ENCODE measurements around the gene PLA2G1B.

The PLA2G1B gene

GRCh38 chr12:120350576-120351350 is 23.2 kb upstream of the PLA2G1B start:
- TF ChIP-seq GATA2 (IDR thresholded peaks at IDR 0.05; ENCODE audit: low read depth, low read length) (no peak), GATA3 (IDR thresholded peaks at IDR 0.05; ENCODE audit: low read depth, low read length) (no peak)

DNA sequence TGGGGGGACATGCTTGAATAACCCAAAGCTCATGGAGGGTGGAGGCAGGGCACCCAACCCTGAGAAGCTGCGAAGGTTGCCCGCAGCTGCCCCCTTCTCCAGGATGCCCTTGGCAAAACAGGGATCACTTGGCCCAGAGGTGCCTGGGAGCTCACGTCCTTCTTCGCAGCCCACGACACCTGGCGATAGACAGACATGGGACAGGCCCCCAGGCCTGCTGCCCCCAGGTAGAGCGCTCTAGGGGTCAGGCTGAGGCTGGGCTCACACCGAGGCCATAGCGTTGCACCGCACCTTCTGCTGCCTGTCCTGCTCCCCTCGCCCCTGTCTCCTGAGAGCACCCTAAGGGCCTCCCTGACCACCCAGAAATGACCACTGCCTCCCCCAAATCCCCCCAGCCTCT is 20.2 kb upstream of the PLA2G1B start:
- TF ChIP-seq GATA2 (IDR thresholded peaks at IDR 0.05; ENCODE audit: low read depth, low read length), result no peak
- no peak for TF ChIP-seq GATA3 (IDR thresholded peaks at IDR 0.05; ENCODE audit: low read depth, low read length)

- TF ChIP-seq GATA2 (IDR thresholded peaks at IDR 0.05; ENCODE audit: low read depth, low read length) (no peak), GATA3 (IDR thresholded peaks at IDR 0.05; ENCODE audit: low read depth, low read length) (no peak)
Observed at GRCh38 chr12:120346681-120347080, 19.1 kb upstream of the PLA2G1B start.

DNA sequence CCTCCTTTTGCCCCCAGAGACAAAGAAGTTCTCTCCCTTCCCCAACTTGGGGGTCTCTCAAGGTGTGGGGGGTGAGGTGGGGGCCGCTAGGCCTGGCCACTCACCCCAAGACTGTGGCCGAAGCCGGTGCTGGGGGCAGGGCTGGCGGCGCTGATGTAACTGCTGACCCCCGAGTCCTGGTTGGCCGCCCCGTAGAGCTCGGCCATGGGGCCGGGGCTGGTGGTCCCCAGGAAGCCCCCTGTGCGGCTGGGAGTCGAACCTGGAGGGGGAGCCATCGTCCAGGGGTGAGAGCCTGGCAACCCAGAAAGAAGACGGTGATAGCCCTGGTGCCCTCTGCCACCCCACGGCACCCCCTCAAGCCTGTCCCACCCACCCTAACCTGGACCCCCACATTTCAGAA is 18.5 kb upstream of the PLA2G1B start:
- TF ChIP-seq GATA2 (IDR thresholded peaks at IDR 0.05; ENCODE audit: low read depth, low read length), result no peak
- TF ChIP-seq GATA3 (IDR thresholded peaks at IDR 0.05; ENCODE audit: low read depth, low read length), result no peak

DNA sequence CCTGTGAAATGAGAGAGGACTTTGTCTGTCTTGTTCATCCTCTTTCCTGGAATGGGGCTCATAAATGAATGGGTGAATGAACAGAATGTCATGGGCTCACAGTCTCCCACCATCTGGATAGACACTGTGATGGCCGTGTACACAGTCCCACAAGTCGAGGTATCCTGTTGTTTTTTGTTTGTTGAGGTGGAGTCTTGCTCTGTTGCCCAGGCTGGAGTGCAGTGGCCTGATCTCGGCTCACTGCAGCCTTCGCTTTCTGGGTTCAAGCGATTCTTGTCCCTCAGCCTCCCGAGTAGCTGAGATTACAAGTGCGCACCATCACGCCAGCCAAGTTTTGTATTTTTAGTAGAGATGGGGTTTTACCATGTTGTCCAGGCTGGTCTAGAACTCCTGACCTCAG is 16.1 kb upstream of the PLA2G1B start:
- TF ChIP-seq GATA3 (IDR thresholded peaks at IDR 0.05; ENCODE audit: low read depth, low read length), result no peak

DNA sequence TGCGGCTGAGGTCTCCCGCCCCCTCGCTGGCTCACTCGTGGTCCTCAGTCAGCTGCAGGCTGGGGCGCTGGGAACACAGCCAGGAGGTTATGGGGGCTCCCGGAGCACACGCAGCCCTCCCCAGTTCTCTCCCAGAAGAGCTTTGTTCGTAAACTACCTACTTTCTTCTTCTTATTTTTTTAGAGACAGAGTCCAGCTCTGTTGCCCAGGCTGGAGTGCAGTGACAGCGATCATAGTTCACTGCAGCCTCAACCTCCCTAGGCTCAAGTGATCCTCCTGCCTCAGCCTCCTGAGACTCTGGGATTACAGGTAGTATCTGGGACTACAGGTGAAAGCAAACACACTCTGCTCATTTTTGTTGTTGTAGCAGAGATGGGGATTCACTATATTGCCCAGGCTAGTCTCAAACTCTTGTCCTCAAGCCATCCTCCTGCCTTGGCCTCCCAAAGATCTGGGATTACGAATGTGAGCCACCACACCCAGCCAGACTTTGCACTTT is 15.5 kb upstream of the PLA2G1B start:
- no peak for TF ChIP-seq GATA3 (IDR thresholded peaks at IDR 0.05; ENCODE audit: low read depth, low read length)
- TF ChIP-seq GATA2 (IDR thresholded peaks at IDR 0.05; ENCODE audit: low read depth, low read length), result no peak

- TF ChIP-seq GATA3 (IDR thresholded peaks at IDR 0.05; ENCODE audit: low read depth, low read length), result no peak
- TF ChIP-seq GATA2 (IDR thresholded peaks at IDR 0.05; ENCODE audit: low read depth, low read length), result no peak
Observed at GRCh38 chr12:120342175-120343038, 14.8 kb upstream of the PLA2G1B start.

DNA sequence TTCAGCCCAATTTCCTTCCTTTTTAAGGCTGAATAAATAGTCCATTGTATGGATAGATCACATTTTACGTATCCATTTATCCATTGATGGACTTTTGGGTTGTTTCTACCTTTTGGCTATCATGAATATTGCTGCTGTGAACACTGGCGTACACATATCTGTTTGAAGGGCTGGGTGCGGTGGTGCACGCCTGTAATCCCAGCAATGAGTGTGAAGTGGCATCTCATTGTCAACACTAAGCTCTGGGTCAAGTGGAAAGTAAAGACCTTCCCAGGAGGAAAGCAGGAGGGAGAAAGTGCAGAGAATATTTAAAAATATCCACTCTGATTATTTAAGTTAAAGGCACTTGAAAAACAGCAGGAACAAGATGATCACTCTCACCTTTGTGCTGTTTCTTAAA is 11.7 kb upstream of the PLA2G1B start:
- no peak for TF ChIP-seq GATA2 (IDR thresholded peaks at IDR 0.05; ENCODE audit: low read depth, low read length)
- no peak for TF ChIP-seq GATA3 (IDR thresholded peaks at IDR 0.05; ENCODE audit: low read depth, low read length)

- TF ChIP-seq GATA2 (IDR thresholded peaks at IDR 0.05; ENCODE audit: low read depth, low read length), result no peak
- no peak for TF ChIP-seq GATA3 (IDR thresholded peaks at IDR 0.05; ENCODE audit: low read depth, low read length)
Observed at GRCh38 chr12:120337730-120338129, 10.2 kb upstream of the PLA2G1B start.

DNA sequence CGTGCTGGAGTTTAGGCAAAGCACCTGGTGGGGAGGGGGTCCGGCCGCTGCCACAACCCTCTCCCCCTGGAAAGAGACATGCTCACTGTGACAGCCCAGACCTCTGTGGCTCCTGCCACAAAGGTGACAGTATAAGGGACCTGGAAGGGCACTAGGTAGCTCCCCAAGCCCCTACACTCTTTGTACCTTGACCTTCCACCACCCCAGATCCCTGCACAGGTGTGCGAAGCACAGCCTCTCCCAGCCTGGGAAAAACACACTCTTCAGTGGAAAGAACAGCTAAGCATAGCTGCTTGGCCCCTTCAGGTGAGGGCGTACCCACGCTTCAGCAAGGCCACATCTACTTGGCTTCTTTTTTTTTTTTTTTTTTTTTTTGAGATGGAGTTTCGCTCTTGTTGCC is 4.9 kb upstream of the PLA2G1B start:
- no peak for TF ChIP-seq GATA2 (IDR thresholded peaks at IDR 0.05; ENCODE audit: low read depth, low read length)
- no peak for TF ChIP-seq GATA3 (IDR thresholded peaks at IDR 0.05; ENCODE audit: low read depth, low read length)

GRCh38 chr12:120332041-120332440 is 4.5 kb upstream of the PLA2G1B start:
- TF ChIP-seq GATA2 (IDR thresholded peaks at IDR 0.05; ENCODE audit: low read depth, low read length), result no peak
- no peak for TF ChIP-seq GATA3 (IDR thresholded peaks at IDR 0.05; ENCODE audit: low read depth, low read length)

- no peak for TF ChIP-seq GATA2 (IDR thresholded peaks at IDR 0.05; ENCODE audit: low read depth, low read length)
- TF ChIP-seq GATA3 (IDR thresholded peaks at IDR 0.05; ENCODE audit: low read depth, low read length), result no peak
Observed at GRCh38 chr12:120331390-120331789, 3.8 kb upstream of the PLA2G1B start.

GRCh38 chr12:120328228-120328627 is 649 bp upstream of the PLA2G1B start:
- TF ChIP-seq GATA3 (IDR thresholded peaks at IDR 0.05; ENCODE audit: low read depth, low read length), result no peak
- TF ChIP-seq GATA2 (IDR thresholded peaks at IDR 0.05; ENCODE audit: low read depth, low read length), result peak; percentile 47; the same call in 1 of the 2 replicates

DNA sequence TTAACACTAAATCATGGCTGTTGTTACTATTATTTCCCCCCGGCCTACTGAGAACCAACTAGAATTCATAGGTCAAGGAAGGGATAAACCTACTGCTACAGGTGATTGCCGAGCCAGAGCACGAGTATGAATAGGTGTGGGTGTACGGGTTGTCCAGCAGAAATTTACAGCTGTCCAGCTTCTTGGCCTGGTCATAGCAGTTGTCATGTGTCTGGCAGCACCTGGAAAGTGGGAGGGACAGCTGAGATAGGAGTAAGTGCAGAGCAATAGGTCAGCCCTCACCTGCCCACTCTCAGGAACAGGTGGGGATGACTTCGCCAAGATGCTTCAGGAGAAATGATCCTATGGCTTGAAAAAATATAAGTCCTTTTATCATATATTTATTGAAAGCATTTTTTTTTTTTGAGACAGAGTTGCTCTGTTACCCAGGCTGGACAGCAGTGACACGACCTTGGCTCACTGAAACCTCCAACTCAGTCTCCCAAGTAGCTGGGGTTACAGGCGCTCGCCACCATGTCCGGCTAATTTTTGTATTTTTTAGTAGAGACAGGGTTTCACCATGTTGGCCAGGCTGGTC is 2.6 kb downstream of the PLA2G1B start:
- TF ChIP-seq GATA2 (IDR thresholded peaks at IDR 0.05; ENCODE audit: low read depth, low read length) (no peak), GATA3 (IDR thresholded peaks at IDR 0.05; ENCODE audit: low read depth, low read length) (no peak)
